GM10266 (cell line): ENCODE data around the gene GTPBP4.
"Not testable (repeated sequence)": the region's sequence is repeated elsewhere in the genome, so short reads cannot be mapped to it uniquely, and the experiment has no call there.

Experiments used
- DNase-seq: peaks from one replicate; pipeline ENCODE4 v3.0.0; 2012; ENCODE audit errors: extremely low spot score
- CTCF ChIP-seq: IDR thresholded peaks from 2 replicates; pipeline ENCODE4 v1.5.1; 2012; ENCODE audit warnings: mild to moderate bottlenecking, low read depth; ENCODE audit not compliant: control insufficient read depth, insufficient read depth; ENCODE audit errors: missing control alignments

Gene GTPBP4

GRCh38 chr10:1026578-1026977, 38.3 kb downstream of the GTPBP4 start:
- no peak for DNase-seq
- TF ChIP-seq CTCF: no peak

GRCh38 chr10:1029838-1030237, 41.6 kb downstream of the GTPBP4 start:
- no peak for DNase-seq
- TF ChIP-seq CTCF: no peak

GRCh38 chr10:1033601-1034000, 45.4 kb downstream of the GTPBP4 start:
- no peak for DNase-seq
- TF ChIP-seq CTCF: no peak

GRCh38 chr10:1034758-1035157, 46.5 kb downstream of the GTPBP4 start:
- DNase-seq: no peak
- no peak for TF ChIP-seq CTCF

GRCh38 chr10:1035201-1035600, 47.0 kb downstream of the GTPBP4 start:
- no peak for TF ChIP-seq CTCF
- no peak for DNase-seq

- DNase-seq: no peak
- no peak for TF ChIP-seq CTCF
These were observed 48.1 kb downstream of the GTPBP4 start for GRCh38 chr10:1036341-1036791.

DNA sequence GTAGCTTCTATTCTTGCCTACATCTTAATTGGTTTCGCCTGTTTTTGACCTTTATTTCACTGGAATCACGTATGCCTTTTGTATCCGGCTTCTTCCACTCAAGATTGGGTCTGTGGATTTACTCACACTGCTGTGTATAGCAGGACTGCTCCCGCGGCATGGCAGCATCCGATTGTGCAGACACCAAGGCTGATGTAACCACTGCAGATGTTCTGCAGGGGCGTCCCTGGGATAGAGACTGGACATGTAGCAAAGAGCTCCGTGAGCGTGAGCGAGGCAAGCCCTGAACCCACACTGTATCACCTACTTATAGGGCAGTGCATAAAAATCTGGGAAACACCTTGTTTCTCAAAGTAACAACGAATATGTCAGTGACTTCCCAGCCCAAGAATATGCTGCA, 48.9 kb downstream of the GTPBP4 start:
- no peak for TF ChIP-seq CTCF
- DNase-seq: no peak

DNA sequence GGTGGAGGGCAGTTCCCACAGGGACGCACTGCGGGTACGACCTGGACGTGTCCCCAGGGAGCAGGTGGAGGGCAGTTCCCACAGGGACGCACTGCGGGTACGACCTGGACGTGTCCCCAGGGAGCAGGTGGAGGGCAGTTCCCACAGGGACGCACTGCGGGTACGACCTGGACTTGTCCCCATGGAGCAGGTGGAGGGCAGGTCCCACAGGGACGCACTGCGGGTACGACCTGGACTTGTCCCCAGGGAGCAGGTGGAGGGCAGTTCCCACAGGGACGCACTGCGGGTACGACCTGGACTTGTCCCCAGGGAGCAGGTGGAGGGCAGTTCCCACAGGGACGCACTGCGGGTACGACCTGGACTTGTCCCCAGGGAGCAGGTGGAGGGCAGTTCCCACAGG, 50.5 kb downstream of the GTPBP4 start:
- not testable (repeated sequence) for DNase-seq
